Measurements from ENCODE around the gene MRPS18C.
"Not testable (repeated sequence)": the region's sequence is repeated elsewhere in the genome, so short reads cannot be mapped to it uniquely, and the experiment has no call there.

MRPS18C gene

DNA sequence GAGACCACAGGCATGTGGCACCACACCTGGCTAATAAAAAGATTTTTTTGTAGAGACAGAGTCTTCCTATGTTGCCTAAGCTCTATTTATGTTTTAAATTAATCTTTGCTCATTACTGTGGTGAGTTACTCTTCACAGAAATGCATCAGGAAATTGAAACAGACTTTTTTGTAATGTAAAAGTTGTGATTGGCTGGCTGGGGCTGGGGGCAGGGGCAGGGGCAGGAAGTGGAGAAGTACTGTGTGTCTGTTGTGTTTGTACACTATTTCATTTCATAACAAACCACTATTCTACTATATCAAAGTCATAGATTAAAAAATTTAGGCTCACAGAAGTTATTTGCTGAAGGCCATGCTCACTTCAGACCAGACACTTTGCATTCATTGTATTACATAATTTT, 48.1 kb downstream of the MRPS18C start:
- Histone ChIP-seq H3K27me3 (replicated peaks) (no peaks in the 10 kb centered on the region), H3K36me3 (replicated peaks) (no peaks in the 10 kb centered on the region), H3K27ac (no peak overlapping the region), H3K4me3 (ENCODE audit: low read depth, low read length) (no peak overlapping the region)
- DNase-seq = no peak
- in situ Hi-C loops (cut with HindIII; ENCODE audit: low pct_ligation_motif_present, low sequenced_read_pairs) = no loop called here
- TF ChIP-seq, protein P1, sequence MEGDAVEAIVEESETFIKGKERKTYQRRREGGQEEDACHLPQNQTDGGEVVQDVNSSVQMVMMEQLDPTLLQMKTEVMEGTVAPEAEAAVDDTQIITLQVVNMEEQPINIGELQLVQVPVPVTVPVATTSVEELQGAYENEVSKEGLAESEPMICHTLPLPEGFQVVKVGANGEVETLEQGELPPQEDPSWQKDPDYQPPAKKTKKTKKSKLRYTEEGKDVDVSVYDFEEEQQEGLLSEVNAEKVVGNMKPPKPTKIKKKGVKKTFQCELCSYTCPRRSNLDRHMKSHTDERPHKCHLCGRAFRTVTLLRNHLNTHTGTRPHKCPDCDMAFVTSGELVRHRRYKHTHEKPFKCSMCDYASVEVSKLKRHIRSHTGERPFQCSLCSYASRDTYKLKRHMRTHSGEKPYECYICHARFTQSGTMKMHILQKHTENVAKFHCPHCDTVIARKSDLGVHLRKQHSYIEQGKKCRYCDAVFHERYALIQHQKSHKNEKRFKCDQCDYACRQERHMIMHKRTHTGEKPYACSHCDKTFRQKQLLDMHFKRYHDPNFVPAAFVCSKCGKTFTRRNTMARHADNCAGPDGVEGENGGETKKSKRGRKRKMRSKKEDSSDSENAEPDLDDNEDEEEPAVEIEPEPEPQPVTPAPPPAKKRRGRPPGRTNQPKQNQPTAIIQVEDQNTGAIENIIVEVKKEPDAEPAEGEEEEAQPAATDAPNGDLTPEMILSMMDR (IDR thresholded peaks at IDR 0.05; ENCODE audit: low read depth, low read length, missing control alignments) = no peak

DNA sequence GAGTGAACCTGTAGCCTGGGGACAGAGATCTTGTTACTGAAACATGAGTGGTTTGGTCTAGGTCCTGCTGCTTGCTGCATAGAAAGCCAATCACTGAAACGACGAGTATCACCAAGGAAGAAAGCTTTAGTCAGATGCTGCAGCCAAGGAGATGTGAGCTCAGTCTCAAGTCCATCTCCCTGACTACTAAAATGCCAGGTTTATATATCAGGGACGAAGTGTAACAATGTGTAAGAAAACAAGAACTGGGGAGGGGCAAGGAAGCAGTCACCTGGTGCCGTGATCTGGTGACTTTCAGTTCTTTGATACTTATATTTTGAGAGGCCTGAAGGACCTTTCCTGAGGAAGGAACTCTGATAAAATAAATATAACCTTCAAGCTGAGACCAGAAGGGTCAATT, 48.6 kb downstream of the MRPS18C start:
- no peak for DNase-seq
- Histone ChIP-seq H3K36me3 (replicated peaks) (no peaks in the 10 kb centered on the region), H3K27me3 (replicated peaks) (no peaks in the 10 kb centered on the region), H3K27ac (no peak overlapping the region), H3K4me3 (ENCODE audit: low read depth, low read length) (no peak overlapping the region)
- in situ Hi-C loops (cut with HindIII; ENCODE audit: low pct_ligation_motif_present, low sequenced_read_pairs) = no loop called here
- TF ChIP-seq, protein P1 (IDR thresholded peaks at IDR 0.05; ENCODE audit: low read depth, low read length, missing control alignments) = no peak

DNA sequence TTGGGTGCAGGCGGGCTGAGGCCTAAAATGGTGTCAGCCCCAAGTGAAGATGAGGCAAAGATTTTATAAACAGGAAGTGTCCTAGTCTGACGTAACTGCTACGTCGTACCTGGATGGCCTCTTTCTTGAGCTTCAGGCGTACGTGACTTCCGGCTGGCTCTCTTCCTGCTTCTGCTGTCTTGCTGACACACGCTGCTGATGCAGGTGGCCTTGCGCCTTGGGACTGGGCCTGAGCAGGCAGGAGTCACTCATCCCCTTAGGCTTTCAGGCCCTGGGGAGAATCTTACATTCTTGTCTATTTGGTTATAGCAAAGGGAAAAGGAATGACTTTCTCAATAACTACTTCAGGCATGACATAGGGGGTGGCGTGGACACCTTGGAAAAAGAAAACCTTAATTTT, 49.1 kb downstream of the MRPS18C start:
- H3K27ac ChIP-seq = no peak overlapping the region
- no peak for DNase-seq
- in situ Hi-C loops (cut with HindIII; ENCODE audit: low pct_ligation_motif_present, low sequenced_read_pairs) = no loop called here
- H3K4me3 ChIP-seq (ENCODE audit: low read depth, low read length) = no peak overlapping the region
- TF ChIP-seq, protein P1 (IDR thresholded peaks at IDR 0.05; ENCODE audit: low read depth, low read length, missing control alignments) = no peak
- H3K36me3 ChIP-seq (replicated peaks) = no peaks in the 10 kb centered on the region
- no peaks in the 10 kb centered on the region for H3K27me3 ChIP-seq (replicated peaks)

DNA sequence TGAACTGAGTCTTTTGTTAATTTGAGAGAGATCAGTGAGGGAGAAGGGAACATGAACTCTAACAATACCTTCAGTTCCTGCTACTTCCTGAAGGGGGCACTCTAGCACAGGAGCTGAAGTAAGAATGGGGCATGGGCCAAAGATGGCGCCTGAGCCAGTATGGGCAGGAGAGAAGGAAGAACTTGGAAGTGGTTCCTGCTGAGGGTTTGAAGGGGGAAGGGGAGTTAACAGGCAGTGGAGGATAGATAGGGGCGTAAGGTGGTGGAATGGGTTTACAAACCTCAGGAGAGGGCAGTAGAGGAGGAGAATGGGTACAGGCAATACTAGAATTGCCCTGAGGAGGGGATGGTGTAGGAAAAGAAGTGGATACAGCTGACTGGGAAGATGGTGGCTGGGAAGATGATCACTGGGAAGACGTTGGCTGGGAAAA, 53.3 kb downstream of the MRPS18C start:
- H3K27me3 ChIP-seq (replicated peaks); in situ Hi-C loops (cut with HindIII; ENCODE audit: low pct_ligation_motif_present, low sequenced_read_pairs); H3K27ac ChIP-seq; H3K4me3 ChIP-seq (ENCODE audit: low read depth, low read length); H3K36me3 ChIP-seq (replicated peaks): not testable (repeated sequence)
- DNase-seq = peak; percentile 55
- TF ChIP-seq, protein P1 (IDR thresholded peaks at IDR 0.05; ENCODE audit: low read depth, low read length, missing control alignments) = peak; percentile 75

DNA sequence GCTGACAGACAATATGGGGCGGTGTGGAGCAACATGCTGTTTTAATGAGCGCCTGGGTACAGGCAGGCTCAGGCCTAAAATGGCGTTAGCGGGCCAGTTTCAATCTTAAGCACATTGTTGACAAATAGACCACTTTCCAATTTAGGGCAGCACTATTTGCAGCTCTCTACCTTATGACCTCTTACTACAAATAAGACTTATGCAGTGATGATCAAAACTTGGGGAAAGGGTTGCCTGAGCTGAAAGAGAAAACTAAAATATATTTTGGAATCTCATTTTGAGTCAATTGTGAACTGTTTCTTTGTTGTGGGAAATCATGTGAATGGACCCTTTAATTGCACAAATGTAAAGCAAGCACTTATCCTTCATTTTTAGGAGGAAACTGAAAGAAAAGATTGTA, 54.6 kb downstream of the MRPS18C start:
- TF ChIP-seq, protein P1 (IDR thresholded peaks at IDR 0.05; ENCODE audit: low read depth, low read length, missing control alignments) = no peak
- Histone ChIP-seq H3K27me3 (replicated peaks) (no peaks in the 10 kb centered on the region), H3K27ac (no peak overlapping the region), H3K36me3 (replicated peaks) (no peaks in the 10 kb centered on the region), H3K4me3 (ENCODE audit: low read depth, low read length) (no peak overlapping the region)
- DNase-seq = no peak
- in situ Hi-C loops (cut with HindIII; ENCODE audit: low pct_ligation_motif_present, low sequenced_read_pairs) = no loop called here

Data from brain microvascular endothelial cell (primary cell).